H1 (cell line): Measurements from ENCODE around the gene PCDHGA2. TPM values are rescaled to one million over a fixed set of nuclear protein-coding genes. Genes with fewer than 3 reads are reported as not detected.
"Not testable (repeated sequence)": the region's sequence is repeated elsewhere in the genome, so short reads cannot be mapped to it uniquely, and the experiment has no call there.

Experiments used
- CTCF ChIA-PET: fragments of 300-600 bp; sonication (Branson Sonifier 250); formaldehyde crosslinking; loops from one replicate; lab custom pipeline; 2021; ENCODE audit not compliant: partially characterized antibody; lab: Charles Lee
- POLR2A ChIA-PET: fragments of 300-600 bp; sonication (Branson Sonifier 250); formaldehyde crosslinking; loops from one replicate; lab custom pipeline; 2021; ENCODE audit warnings: inconsistent platforms; ENCODE audit not compliant: partially characterized antibody; lab: Charles Lee
- DNase-seq, 2 experiments: peaks; one replicate each; pipeline versions ENCODE4 v3.0.0 to v3.0.0-alpha.2; 2010 to 2022; ENCODE audit warnings: low spot score in 2 of 2, low read depth in 1 of 2, mixed read lengths in 1 of 2
- FAIRE-seq: peaks from 2 replicates; lab custom pipeline; 2011; peaks lifted over from hg19 to GRCh38; lab: Jason Lieb, UNC
- H2AFZ ChIP-seq: 2 replicates; pipeline ENCODE4 v1.8.1; 2012; ENCODE audit warnings: low read length, inconsistent platforms
- H2AK5ac ChIP-seq: 2 replicates; pipeline ENCODE4 v1.6.1; 2013; ENCODE audit warnings: low read depth, low read length
- H2BK120ac ChIP-seq: replicated peaks from 2 replicates; pipeline ENCODE3; 2013; ENCODE audit warnings: low read depth, low read length, inconsistent platforms
- H2BK12ac ChIP-seq: 2 replicates; pipeline ENCODE4 v1.6.1; 2013; ENCODE audit warnings: low read depth, low read length
- H2BK15ac ChIP-seq: 2 replicates; pipeline ENCODE4 v1.6.1; 2013; ENCODE audit warnings: low read length
- H2BK20ac ChIP-seq: 2 replicates; pipeline ENCODE4 v1.6.1; 2013; ENCODE audit warnings: low read length
- H2BK5ac ChIP-seq: 2 replicates; pipeline ENCODE4 v1.6.1; 2013; ENCODE audit warnings: low read depth, low read length
- H3K14ac ChIP-seq: 2 replicates; pipeline ENCODE4 v1.6.1; 2013; ENCODE audit warnings: inconsistent platforms; ENCODE audit not compliant: insufficient read length
- H3K18ac ChIP-seq: 2 replicates; pipeline ENCODE4 v1.6.1; 2013; ENCODE audit warnings: low read length; ENCODE audit errors: extremely low read depth
- H3K23ac ChIP-seq: 2 replicates; pipeline ENCODE4 v1.6.1; 2013; ENCODE audit warnings: inconsistent platforms; ENCODE audit not compliant: insufficient read length
- H3K23me2 ChIP-seq: 2 replicates; pipeline ENCODE4 v1.6.1; 2013; ENCODE audit warnings: low read depth, low read length
- H3K27ac ChIP-seq: 2 replicates; pipeline ENCODE4 v1.6.1; 2011; ENCODE audit warnings: low read depth, low read length, inconsistent platforms
- H3K27me3 ChIP-seq, 4 experiments: replicated peaks in 1 of 4; 1 replicate in 1 of 4; 2 replicates in 3 of 4; pipeline versions ENCODE4 v1.6.1 to v1.8.1; 2011 to 2013; ENCODE audit warnings: low read length in 3 of 4, mild to moderate bottlenecking in 3 of 4, inconsistent platforms in 2 of 4, mixed read lengths in 2 of 4, moderate library complexity in 1 of 4; ENCODE audit not compliant: control insufficient read depth in 3 of 4, insufficient read depth in 3 of 4; ENCODE audit errors: extremely low read depth in 1 of 4
- H3K36me3 ChIP-seq, 4 experiments: 2 replicates each; pipeline versions ENCODE4 v1.6.1 to v1.8.1; 2011 to 2013; ENCODE audit warnings: mild to moderate bottlenecking in 4 of 4, low read length in 3 of 4, moderate library complexity in 2 of 4, control low read depth in 1 of 4, inconsistent platforms in 1 of 4; ENCODE audit not compliant: insufficient read depth in 4 of 4, control insufficient read depth in 2 of 4
- H3K4ac ChIP-seq: replicated peaks from 2 replicates; pipeline ENCODE3; 2013; ENCODE audit warnings: low read length, low read depth, mixed read lengths, inconsistent platforms; ENCODE audit not compliant: insufficient read length
- H3K4me1 ChIP-seq, 4 experiments: replicated peaks in 1 of 4; 1 replicate in 1 of 4; 2 replicates in 3 of 4; pipeline versions ENCODE4 v1.6.1 to v1.8.1; 2011 to 2013; ENCODE audit warnings: low read length in 3 of 4, inconsistent platforms in 2 of 4, mixed read lengths in 1 of 4; ENCODE audit not compliant: insufficient read depth in 4 of 4, control insufficient read depth in 3 of 4
- H3K4me2 ChIP-seq, 2 experiments: 2 replicates each; pipeline versions ENCODE4 v1.6.1 to v1.8.1; 2011 to 2013; ENCODE audit warnings: low read depth in 2 of 2, low read length in 2 of 2, control low read depth in 1 of 2, inconsistent platforms in 1 of 2, mild to moderate bottlenecking in 1 of 2; ENCODE audit not compliant: insufficient read depth in 1 of 2
- H3K4me3 ChIP-seq, 4 experiments: fragments of 200-600, 300-600 bp in 1 of 4; sonication (generic), shearing (Covaris generic), sonication (Bioruptor Twin) in 1 of 4; 2 replicates each; pipeline versions ENCODE4 v1.5.1 to v1.8.1; 2011 to 2016; ENCODE audit warnings: low read length in 4 of 4, low read depth in 3 of 4, control low read depth in 2 of 4, inconsistent platforms in 2 of 4, mild to moderate bottlenecking in 2 of 4, mixed read lengths in 1 of 4, moderate library complexity in 1 of 4; ENCODE audit not compliant: insufficient read depth in 2 of 4; ENCODE audit errors: extremely low read depth in 1 of 4
- H3K56ac ChIP-seq: replicated peaks from 2 replicates; pipeline ENCODE3; 2013; ENCODE audit warnings: low read depth, mild to moderate bottlenecking, mixed read lengths, low read length, inconsistent platforms; ENCODE audit not compliant: insufficient read length
- H3K79me1 ChIP-seq: 2 replicates; pipeline ENCODE4 v1.6.1; 2013; ENCODE audit warnings: low read depth, low read length, control low read depth
- H3K79me2 ChIP-seq, 2 experiments: 2 replicates each; pipeline versions ENCODE4 v1.6.1 to v1.8.1; 2012 to 2013; ENCODE audit warnings: low read length in 2 of 2, mild to moderate bottlenecking in 2 of 2, inconsistent platforms in 1 of 2; ENCODE audit not compliant: insufficient read depth in 2 of 2, control insufficient read depth in 1 of 2
- H3K9ac ChIP-seq, 4 experiments: replicated peaks in 1 of 4; 1 replicate in 1 of 4; 2 replicates in 3 of 4; pipeline versions ENCODE4 v1.6.1 to v1.8.1; 2011 to 2013; ENCODE audit warnings: low read depth in 3 of 4, low read length in 3 of 4, control low read depth in 2 of 4, mild to moderate bottlenecking in 2 of 4, moderate library complexity in 2 of 4, inconsistent platforms in 1 of 4; ENCODE audit errors: extremely low read depth in 1 of 4
- H3K9me3 ChIP-seq, 2 experiments: 2 replicates each; pipeline versions ENCODE4 v1.6.1 to v1.8.1; 2012 to 2013; ENCODE audit warnings: mild to moderate bottlenecking in 2 of 2, moderate library complexity in 2 of 2, control low read depth in 1 of 2, inconsistent platforms in 1 of 2, low read depth in 1 of 2, low read length in 1 of 2, mixed read lengths in 1 of 2; ENCODE audit not compliant: insufficient read depth in 2 of 2
- H4K20me1 ChIP-seq, 2 experiments: replicated peaks in 1 of 2; 2 replicates each; pipeline versions ENCODE3 to v1.8.1; 2011 to 2013; ENCODE audit warnings: inconsistent platforms in 2 of 2, low read length in 2 of 2, mild to moderate bottlenecking in 1 of 2; ENCODE audit not compliant: insufficient read depth in 2 of 2, control insufficient read depth in 1 of 2
- H4K5ac ChIP-seq: 2 replicates; pipeline ENCODE4 v1.6.1; 2013; ENCODE audit warnings: low read length, low read depth, mixed read lengths, inconsistent platforms; ENCODE audit not compliant: insufficient read length
- H4K8ac ChIP-seq: 2 replicates; pipeline ENCODE4 v1.8.0; 2013; ENCODE audit warnings: mild to moderate bottlenecking, moderate library complexity, low read length, inconsistent platforms; ENCODE audit not compliant: insufficient read depth; ENCODE audit errors: extremely low read depth
- H4K91ac ChIP-seq: replicated peaks from 2 replicates; pipeline ENCODE3; 2013; ENCODE audit warnings: low read length, mixed read lengths, inconsistent platforms; ENCODE audit not compliant: insufficient read length
- CTCF ChIP-seq, 3 experiments: IDR thresholded peaks; 1 replicate in 2 of 3; 2 replicates in 1 of 3; pipeline versions ENCODE4 v1.5.1 to v1.6.1; 2011; ENCODE audit warnings: low read length in 3 of 3, mild to moderate bottlenecking in 3 of 3, inconsistent platforms in 2 of 3, low read depth in 1 of 3, moderate library complexity in 1 of 3; ENCODE audit not compliant: insufficient read depth in 1 of 3; ENCODE audit errors: control extremely low read depth in 1 of 3
- KDM4A ChIP-seq: IDR thresholded peaks from one replicate; pipeline ENCODE4 v1.7.1; 2012; ENCODE audit warnings: low read depth, mild to moderate bottlenecking, moderate library complexity, low read length, inconsistent platforms; ENCODE audit not compliant: severe bottlenecking
- NRF1 ChIP-seq: IDR thresholded peaks from 2 replicates; pipeline ENCODE4 v1.6.1; 2011; ENCODE audit warnings: mild to moderate bottlenecking, low read depth, low read length, improper control_type of control experiment
- PHF8 ChIP-seq: fragments of 200-600 bp; sonication (generic); conservative IDR thresholded peaks from 2 replicates; pipeline ENCODE4 v1.7.1; 2012; ENCODE audit warnings: low read depth, mild to moderate bottlenecking, inconsistent platforms, low read length, moderate library complexity
- RAD21 ChIP-seq, 2 experiments: IDR thresholded peaks in 1 of 2; conservative IDR thresholded peaks in 1 of 2; 2 replicates each; pipeline ENCODE4 v1.6.1; 2011; ENCODE audit warnings: low read depth in 2 of 2, low read length in 2 of 2, improper control_type of control experiment in 1 of 2, inconsistent platforms in 1 of 2, mild to moderate bottlenecking in 1 of 2, moderate library complexity in 1 of 2
- WGBS, 2 experiments: shearing (Covaris generic) in 1 of 2; methylation state at CpG; one replicate each; pipeline versions ENCODE4 v1.1.6 to v1.1.7; 2013 to 2015; ENCODE audit warnings: low lambda C conversion rate in 2 of 2, mixed read lengths in 2 of 2, inconsistent platforms in 1 of 2, low coverage in 1 of 2, missing lambda C conversion rate in 1 of 2; ENCODE audit not compliant: insufficient replicate concordance in 2 of 2, insufficient coverage in 1 of 2, insufficient read length in 1 of 2; ENCODE audit errors: extremely low coverage in 1 of 2, missing lambda C conversion rate in 1 of 2; 5-methylcytosine and 5-hydroxymethylcytosine counted together
- polyA plus RNA-seq, 7 experiments: library from polyadenylated mRNA; depleted of rRNA in 3 of 7; stranded (reverse) in 5 of 7; unstranded in 2 of 7; fragments of >200 nt in 5 of 7; fragments of 200-250 nt in 2 of 7; gene quantifications; 1 replicate in 5 of 7; 2 replicates in 1 of 7; 4 replicates in 1 of 7; pipeline versions ENCODE4 v1.2.1 to v1.2.3, GENCODE V29; 2011 to 2013; ENCODE audit warnings: missing spikeins in 2 of 7, mixed read lengths in 2 of 7
- total RNA-seq: library from RNA; stranded (reverse); fragmentation: NEBNext Ultra II Directional; extraction: Animal tissue kit (Norgen Biotek cat#: 25700); gene quantifications from 2 replicates; pipeline ENCODE4 v1.2.1, GENCODE V29; 2021

The PCDHGA2 gene
- total and polyA plus RNA-seq, 2 of the 8 experiments (the other 6 are each of a cell fraction or from before 2014, with no cell fraction given), result 0.32 to 0.39 TPM

GRCh38 chr5:141387557-141388311 lies 49.2 kb downstream of the PCDHGA2 start, which contains the start of gene PCDHGB4:
TSS of gene PCDHGB4 (plus strand) at chr5:141387698. CDS start at chr5:141387885, 187 bp downstream.
- DNase-seq (peak in 1 of 2 experiments; percentile 82), FAIRE-seq (peak; percentile 93)
- not testable (repeated sequence) for H3K27ac ChIP-seq, H3K56ac ChIP-seq, H3K4me1 ChIP-seq, H3K27me3 ChIP-seq, H2BK120ac ChIP-seq, H2AK5ac ChIP-seq, H3K23ac ChIP-seq, H3K14ac ChIP-seq, H3K79me1 ChIP-seq, H4K5ac ChIP-seq, H2BK5ac ChIP-seq, H4K8ac ChIP-seq, H3K4ac ChIP-seq, H4K20me1 ChIP-seq, H2BK20ac ChIP-seq, H3K23me2 ChIP-seq, H2BK15ac ChIP-seq, H4K91ac ChIP-seq, H3K18ac ChIP-seq, H2BK12ac ChIP-seq, H2AFZ ChIP-seq, H3K79me2 ChIP-seq
- ChIA-PET CTCF (interaction anchor here (0.6 to 8.7 kb wide), 32 partner anchors 9 to 437 kb away, joined by 3 to 68 read pairs (median 5); partner anchors contain the start of genes PCDHB10, PCDHB14, PCDHB15 and PCDHGA1), POLR2A (interaction anchor here (0.6 to 1.3 kb wide), 4 partner anchors 9 to 299 kb away, joined by 3 to 4 read pairs (median 4); partner anchors contain the start of genes PCDHGB3 and PCDHGB5)
- WGBS, 2 experiments, result 18% methylated on average over 19 of the region's 40 CpGs; no CpG with 5 or more reads in 1 of the 2 experiments
- Histone ChIP-seq H3K4me3 (peak within 1 kb of the TSS; percentile 42 to 69 (median 44); a peak in 7 of 8 replicates), H3K9me3 (peaks cover 45 to 49% of the 10 kb centered on the region in 2 experiments), H3K4me2 (peak within 1 kb of the TSS; percentile 55 to 57), H3K9ac (peak within 1 kb of the TSS in 2 of 4 experiments; percentile 25 to 70; a peak in 1 of 7 replicates), H3K36me3 (peaks cover 3 to 23% (median 9%) of the 10 kb centered on the region in 4 experiments; a peak in 5 of 8 replicates)
- TF ChIP-seq KDM4A (peak; percentile 51), PHF8 (0 out of 2 replicates have a peak, but pooled peaks have one; percentile 29), RAD21 (IDR thresholded peaks at IDR 0.05 in 1 of 2, conservative IDR thresholded peaks at IDR 0.05 in 1 of 2; ENCODE audit: low read depth in 2 of 2, low read length in 2 of 2) (peak; percentile 59 to 67), CTCF (IDR thresholded peaks at IDR 0.05; ENCODE audit: control extremely low read depth in 1 of 3, insufficient read depth in 1 of 3, low read depth in 1 of 3, low read length in 3 of 3) (peak; percentile 56 to 66 (median 65)), NRF1 (peak; percentile 55)
